Peyer's patch (tissue), 4 donors: ENCODE measurements around the gene FAM184A.

Source experiments
- CTCF ChIP-seq, 6 experiments: fragments of 450-650 bp in 4 of 6; fragments of 200-600 bp in 2 of 6; sonication (generic) in 1 of 6; IDR thresholded peaks; one replicate each; pipeline ENCODE4 v1.5.1; 2017 to 2019; ENCODE audit warnings: antibody characterized with exemption in 6 of 6, mild to moderate bottlenecking in 3 of 6, moderate library complexity in 1 of 6
- POLR2A ChIP-seq, 2 donors: fragments of 450-650 bp; IDR thresholded peaks; one replicate each; pipeline ENCODE4 v1.5.1; 2017; ENCODE audit warnings: antibody characterized with exemption in 2 of 2, mild to moderate bottlenecking in 2 of 2, moderate library complexity in 2 of 2

GRCh38 chr6:118996289-118996820 is 82.1 kb downstream of the FAM184A start:
- TF ChIP-seq CTCF (IDR thresholded peaks at IDR 0.05) (no peak), POLR2A (IDR thresholded peaks at IDR 0.05) (no peak)
